GM12864 (cell line): ENCODE results near the gene MBD1.
"Not testable (repeated sequence)": the region's sequence is repeated elsewhere in the genome, so short reads cannot be mapped to it uniquely, and the experiment has no call there.

Source experiments
- DNase-seq: peaks from one replicate; pipeline ENCODE4 v3.0.0-alpha.2; 2011; ENCODE audit warnings: low read depth
- H3K4me3 ChIP-seq: 2 replicates; pipeline ENCODE4 v1.5.1; 2011; ENCODE audit warnings: mild to moderate bottlenecking, low read depth, low read length, control low read depth
- CTCF ChIP-seq: IDR thresholded peaks from 2 replicates; pipeline ENCODE4 v1.5.1; 2011; ENCODE audit warnings: low read depth, mild to moderate bottlenecking, moderate library complexity, low read length, control low read depth, inconsistent platforms; ENCODE audit errors: missing control alignments

MBD1 gene

GRCh38 chr18:50313031-50313607 lies 31.8 kb upstream of the MBD1 start:
- peak; percentile 49 for DNase-seq
- no peak overlapping the region for H3K4me3 ChIP-seq
- TF ChIP-seq CTCF, result no peak

GRCh38 chr18:50312296-50313030 lies 31.1 kb upstream of the MBD1 start:
- no peak overlapping the region; the same call in 1 of the 2 replicates for H3K4me3 ChIP-seq
- no peak for TF ChIP-seq CTCF
- peak; percentile 94 for DNase-seq

- H3K4me3 ChIP-seq, result no peak overlapping the region
- no peak for DNase-seq
- no peak for TF ChIP-seq CTCF
These were observed 30.3 kb upstream of the MBD1 start for GRCh38 chr18:50311650-50312049.

- no peak for TF ChIP-seq CTCF
- no peak overlapping the region for H3K4me3 ChIP-seq
These were observed 28.8 kb upstream of the MBD1 start for GRCh38 chr18:50310080-50310479.

GRCh38 chr18:50308851-50309250 lies 27.5 kb upstream of the MBD1 start:
- DNase-seq, result not testable (repeated sequence)

More at GRCh38 chr18:50310080-50310479, 28.8 kb upstream of the MBD1 start:
- DNase-seq, result no peak

GRCh38 chr18:50307738-50308470 lies 26.6 kb upstream of the MBD1 start:
- TF ChIP-seq CTCF, result no peak
- peak overlapping the region; percentile 48 for H3K4me3 ChIP-seq
- DNase-seq, result peak; percentile 96

More at GRCh38 chr18:50308851-50309250, 27.5 kb upstream of the MBD1 start:
- not testable (repeated sequence) for H3K4me3 ChIP-seq

GRCh38 chr18:50307400-50307737 lies 26.0 kb upstream of the MBD1 start:
- no peak for TF ChIP-seq CTCF
- peak overlapping the region; percentile 48 for H3K4me3 ChIP-seq
- DNase-seq, result no peak
